Measurements from ENCODE around the gene URAD.

URAD gene

DNA sequence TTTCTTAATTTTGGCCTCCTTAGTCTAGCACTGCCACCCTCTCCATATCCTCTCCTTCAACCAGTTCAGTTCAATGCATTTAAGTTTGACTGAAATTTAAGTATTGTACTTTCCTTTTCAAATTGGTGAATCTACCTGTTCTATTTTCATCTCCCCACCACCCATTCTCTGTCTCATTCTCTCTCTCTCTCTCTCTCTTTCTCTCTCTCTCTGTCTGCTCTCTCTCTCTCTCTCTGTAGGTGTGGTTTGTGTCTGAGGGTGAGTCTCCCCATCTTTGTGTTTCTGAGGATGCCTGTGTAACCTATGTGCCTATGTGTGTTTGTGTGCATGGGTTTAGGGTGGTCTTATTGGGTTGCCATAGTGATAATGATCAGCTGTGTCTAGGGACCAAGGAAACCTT is 58.6 kb downstream of the URAD start:
- DNase-seq (ENCODE audit: low spot score): no peak
- Histone ChIP-seq H3K4me3 (no peak overlapping the region), H3K27ac (no peak overlapping the region)
- TF ChIP-seq, protein P1, sequence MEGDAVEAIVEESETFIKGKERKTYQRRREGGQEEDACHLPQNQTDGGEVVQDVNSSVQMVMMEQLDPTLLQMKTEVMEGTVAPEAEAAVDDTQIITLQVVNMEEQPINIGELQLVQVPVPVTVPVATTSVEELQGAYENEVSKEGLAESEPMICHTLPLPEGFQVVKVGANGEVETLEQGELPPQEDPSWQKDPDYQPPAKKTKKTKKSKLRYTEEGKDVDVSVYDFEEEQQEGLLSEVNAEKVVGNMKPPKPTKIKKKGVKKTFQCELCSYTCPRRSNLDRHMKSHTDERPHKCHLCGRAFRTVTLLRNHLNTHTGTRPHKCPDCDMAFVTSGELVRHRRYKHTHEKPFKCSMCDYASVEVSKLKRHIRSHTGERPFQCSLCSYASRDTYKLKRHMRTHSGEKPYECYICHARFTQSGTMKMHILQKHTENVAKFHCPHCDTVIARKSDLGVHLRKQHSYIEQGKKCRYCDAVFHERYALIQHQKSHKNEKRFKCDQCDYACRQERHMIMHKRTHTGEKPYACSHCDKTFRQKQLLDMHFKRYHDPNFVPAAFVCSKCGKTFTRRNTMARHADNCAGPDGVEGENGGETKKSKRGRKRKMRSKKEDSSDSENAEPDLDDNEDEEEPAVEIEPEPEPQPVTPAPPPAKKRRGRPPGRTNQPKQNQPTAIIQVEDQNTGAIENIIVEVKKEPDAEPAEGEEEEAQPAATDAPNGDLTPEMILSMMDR (IDR thresholded peaks at IDR 0.05): no peak

DNA sequence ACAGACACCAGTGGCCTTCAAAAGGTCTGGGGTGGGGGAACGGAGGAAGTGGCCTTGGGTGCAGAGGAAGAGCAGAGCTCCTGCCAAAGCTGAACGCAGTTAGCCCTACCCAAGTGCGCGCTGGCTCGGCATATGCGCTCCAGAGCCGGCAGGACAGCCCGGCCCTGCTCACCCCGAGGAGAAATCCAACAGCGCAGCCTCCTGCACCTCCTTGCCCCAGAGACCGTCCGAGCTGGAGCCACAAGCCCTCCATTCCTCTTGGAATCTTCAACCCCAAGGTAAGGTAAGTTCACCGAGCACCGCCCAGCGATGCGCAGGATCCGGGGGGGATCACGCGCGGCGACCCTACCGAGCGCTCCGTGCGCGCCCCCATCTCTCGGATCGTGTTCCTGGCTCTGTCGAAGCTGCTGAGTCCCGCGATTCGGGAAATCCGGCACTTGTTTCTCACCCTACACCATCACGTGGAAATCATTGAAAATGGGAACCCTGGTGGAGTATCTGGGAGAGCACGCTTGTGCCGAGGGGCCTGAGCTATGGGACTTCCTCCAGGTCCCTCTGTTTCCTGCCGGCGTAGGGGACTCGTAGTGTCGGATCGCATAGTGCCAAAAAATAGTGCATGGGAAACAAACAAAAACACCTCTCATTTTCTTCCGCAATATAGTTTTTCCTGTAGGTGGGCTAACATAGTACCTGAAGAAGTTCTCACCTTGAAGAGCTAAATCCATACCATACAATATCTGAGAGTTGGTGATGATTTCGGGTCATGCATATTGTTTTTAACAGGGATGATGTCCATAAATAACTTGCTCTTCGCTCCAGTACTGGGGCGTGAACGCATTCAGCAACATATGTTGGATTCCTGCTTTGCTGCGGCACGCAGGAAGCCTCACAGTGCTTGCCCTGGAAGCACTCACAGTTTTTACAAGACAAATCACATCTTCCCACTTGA is 59.4 kb downstream of the URAD start:
- DNase-seq (ENCODE audit: low spot score): no peak
- Histone ChIP-seq H3K4me3 (no peak overlapping the region), H3K27ac (no peak overlapping the region)
- TF ChIP-seq, protein P1 (IDR thresholded peaks at IDR 0.05): no peak

DNA sequence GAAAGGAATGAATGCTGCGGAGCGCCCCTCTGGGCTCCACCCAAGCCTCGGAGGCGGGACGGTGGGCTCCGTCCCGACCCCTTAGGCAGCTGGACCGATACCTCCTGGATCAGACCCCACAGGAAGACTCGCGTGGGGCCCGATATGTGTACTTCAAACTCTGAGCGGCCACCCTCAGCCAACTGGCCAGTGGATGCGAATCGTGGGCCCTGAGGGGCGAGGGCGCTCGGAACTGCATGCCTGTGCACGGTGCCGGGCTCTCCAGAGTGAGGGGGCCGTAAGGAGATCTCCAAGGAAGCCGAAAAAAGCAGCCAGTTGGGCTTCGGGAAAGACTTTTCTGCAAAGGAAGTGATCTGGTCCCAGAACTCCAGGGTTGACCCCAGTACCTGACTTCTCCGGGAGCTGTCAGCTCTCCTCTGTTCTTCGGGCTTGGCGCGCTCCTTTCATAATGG is 60.1 kb downstream of the URAD start:
- DNase-seq (ENCODE audit: low spot score): no peak
- H3K27ac ChIP-seq: no peak overlapping the region
- TF ChIP-seq, protein P1 (IDR thresholded peaks at IDR 0.05): no peak
- no peak overlapping the region for H3K4me3 ChIP-seq
